Skin of body (tissue), 2 donors: ENCODE data around the gene WDR59. TPM values are rescaled to one million over a fixed set of nuclear protein-coding genes. Genes with fewer than 3 reads are reported as not detected.

Source experiments
- DNase-seq: peaks from one replicate; lab custom pipeline; 2025; lab: John Stamatoyannopoulos, UW
- total RNA-seq: library from RNA; depleted of rRNA; stranded (reverse); fragments of >200 nt; gene quantifications from one replicate; pipeline ENCODE4 v1.2.3, GENCODE V29; 2014

Gene WDR59
- total RNA-seq, 1 donor from 2014 or later: 36.9 TPM

DNA sequence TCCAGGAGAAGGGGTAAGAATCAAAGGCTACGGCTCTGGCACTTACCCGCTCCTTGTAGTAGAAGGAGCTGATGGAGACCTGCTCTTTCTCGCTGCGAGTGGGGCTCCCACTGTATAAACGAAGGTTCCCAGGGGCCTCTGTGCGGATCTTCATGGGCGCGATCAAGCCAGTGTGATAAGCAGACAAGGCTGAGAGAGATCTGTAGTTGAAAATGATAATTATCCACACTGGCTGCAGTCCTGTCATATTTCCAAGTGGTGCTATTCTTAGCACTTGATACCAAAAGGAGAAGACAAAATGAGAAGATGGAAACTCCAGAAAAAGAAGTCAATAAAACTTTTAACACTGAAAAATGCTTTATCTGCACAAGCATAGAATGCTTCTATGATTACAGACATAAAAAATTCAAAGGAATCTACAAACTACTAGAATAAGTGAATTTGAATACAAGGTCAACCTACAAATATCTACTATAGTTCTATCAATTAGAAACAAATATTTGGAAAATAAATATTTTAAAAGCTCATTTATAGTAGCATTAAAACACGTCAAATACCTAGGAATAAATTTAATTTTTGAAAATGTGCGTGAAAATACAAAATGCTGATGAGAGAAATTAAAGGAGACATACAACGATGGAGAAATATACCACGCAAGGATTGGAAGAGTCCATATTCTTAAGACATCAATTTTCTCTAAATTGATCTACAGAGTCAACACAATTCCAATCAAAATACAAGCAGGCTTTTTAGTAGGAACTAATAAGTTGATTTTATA is 80.8 kb downstream of the WDR59 start:
- DNase-seq: no peak

DNA sequence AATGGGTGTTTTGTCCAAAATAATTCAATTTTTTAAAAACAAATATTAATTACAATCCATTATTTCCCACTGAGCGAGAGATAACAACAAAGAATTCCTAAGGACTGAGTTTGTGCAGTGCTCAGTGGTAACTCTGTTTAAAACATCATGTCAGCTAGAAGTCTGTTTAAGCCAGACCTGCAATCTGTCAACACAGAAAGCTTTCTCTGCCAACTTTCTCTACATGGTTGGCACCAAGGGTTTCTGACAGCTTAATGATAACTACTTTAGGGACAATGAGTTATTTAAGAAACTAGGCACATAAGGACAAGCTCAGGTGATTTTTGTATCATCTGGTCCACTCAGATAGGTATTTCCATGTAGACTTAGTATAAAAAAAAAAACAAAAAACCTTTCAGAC is 81.8 kb downstream of the WDR59 start:
- no peak for DNase-seq

DNA sequence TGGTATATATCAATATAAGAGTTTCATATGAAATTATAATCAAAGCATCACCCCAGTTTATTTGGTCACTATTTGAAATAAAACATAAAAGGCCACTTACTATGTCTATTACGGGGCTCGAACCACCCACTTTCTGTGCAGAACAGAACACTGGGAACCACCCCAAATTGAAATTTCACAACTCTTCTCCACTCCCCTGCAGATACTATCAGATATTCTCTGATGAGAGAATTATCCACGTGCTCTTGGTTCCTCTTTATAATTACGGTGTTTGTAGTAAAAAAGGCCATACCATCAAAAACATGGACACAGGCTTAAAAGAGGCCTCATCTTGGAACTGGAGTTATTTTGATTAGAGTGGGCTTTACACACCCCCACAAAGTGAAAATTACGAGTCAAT is 82.8 kb downstream of the WDR59 start:
- no peak for DNase-seq

DNA sequence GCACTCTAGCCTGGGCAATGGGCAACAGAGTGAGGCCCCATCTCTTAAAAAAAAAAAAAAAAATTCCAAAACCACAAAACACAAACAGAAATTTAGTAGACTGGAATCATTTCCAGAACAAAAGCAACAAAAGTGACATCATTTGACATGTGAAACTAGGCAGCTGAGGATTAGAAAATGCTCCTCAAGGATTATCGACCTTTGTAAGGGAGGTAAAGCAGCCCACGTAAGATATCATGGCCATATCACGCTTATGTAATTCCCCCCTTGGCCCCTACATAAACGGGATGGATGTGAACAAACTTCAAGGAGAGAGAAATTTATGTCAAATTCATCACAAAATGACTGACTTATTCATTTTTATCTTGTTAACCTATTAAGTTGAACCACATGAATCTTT is 83.3 kb downstream of the WDR59 start:
- DNase-seq: no peak

DNA sequence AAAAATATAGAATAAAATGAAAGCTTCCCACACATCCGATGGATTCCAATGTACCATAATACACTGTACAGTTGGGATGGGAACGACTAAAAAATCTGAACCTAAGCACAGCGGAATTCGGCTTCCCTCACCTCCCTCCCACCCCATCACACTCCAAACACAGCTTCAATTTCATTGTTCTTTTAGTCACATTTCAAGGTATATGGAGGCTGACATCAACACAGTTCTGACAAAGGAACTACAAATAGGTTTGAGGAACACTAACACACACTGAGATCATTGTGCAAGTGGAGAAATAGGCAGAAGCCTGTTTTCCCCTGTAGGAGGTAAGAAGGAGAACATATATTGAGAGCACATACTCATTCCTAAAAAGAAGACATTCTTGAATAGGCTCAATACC is 85.1 kb downstream of the WDR59 start:
- DNase-seq: no peak

DNA sequence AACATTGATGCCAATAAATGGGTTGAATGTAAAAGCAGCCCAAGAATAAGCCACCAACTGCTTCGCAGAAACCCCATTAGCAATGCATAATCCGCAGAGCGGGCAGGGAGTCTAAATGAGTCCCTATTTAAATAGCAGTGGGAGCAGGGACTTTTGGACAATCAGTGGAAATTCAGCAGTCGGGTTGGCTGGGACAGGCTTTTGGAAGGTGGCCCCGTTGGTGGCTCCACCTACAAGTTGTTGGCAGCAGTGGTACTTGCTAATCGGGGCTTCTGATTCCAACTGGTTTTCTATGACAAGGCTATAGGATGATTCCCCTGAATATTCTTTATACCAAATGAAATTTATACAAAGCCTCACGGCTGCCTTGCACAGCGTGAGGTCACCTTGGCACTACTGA is 86.3 kb downstream of the WDR59 start:
- no peak for DNase-seq

DNA sequence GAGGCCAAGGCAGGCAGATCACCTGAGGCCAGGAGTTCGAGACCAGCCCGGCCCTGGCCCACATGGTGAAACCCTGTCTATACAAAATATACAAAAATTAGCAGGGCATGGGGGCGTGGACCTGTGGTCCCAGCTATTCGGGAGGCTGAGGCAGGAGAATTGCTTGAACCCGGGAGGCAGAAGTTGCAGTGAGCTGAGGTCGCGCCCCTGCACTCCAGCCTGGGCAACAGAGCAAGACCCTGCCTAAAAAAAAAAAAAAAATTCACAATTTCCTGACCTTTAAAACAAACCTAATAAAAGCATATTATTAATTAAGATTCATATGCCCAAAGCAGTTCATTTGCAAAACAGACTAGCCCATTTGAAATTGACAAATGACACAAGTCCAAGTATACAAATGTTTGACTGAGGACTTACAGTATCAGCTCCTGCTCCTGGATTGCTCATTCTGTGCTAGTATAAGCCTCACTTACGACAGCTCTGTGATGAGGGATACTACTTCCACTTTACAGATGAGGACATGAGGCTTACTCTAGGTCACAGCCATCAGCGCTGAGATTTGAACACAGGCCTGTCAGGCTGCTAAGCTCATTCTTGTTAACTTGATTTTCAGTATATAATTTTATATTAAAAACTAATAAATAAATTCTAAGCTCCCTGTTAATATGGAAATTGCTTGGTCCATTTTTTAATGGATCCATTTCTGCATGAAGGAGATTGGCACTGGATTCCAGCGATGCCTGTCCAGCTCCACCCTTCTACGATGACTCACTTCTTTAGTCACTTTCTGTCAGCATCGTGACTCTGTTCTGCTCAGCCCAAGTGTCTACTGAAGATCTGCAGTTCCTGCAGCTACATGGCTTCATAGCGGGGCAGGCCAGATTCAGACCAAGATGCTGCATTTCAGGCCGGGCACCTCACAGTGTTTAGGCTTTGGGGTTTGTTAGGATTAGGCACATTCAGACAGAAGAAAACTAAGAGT is 88.2 kb downstream of the WDR59 start:
- no peak for DNase-seq

DNA sequence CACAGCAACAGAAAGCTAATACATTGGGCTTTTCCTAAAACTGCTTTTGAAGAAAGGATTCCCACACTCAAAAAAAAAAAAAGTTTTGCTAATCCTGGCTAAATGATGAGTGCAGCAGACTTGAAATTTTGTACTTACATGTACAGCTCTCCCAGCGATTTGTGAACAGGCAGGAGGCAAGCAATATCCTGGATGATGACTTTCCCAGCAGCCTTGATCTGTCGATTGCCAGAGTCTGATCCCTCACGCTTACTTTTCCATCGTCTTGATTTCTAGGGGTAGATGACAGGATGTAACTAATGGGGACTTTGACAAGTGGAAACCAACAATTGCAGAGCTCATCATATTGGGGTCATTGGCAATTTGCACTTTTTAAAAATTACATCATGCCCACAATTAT is 91.4 kb downstream of the WDR59 start:
- no peak for DNase-seq

DNA sequence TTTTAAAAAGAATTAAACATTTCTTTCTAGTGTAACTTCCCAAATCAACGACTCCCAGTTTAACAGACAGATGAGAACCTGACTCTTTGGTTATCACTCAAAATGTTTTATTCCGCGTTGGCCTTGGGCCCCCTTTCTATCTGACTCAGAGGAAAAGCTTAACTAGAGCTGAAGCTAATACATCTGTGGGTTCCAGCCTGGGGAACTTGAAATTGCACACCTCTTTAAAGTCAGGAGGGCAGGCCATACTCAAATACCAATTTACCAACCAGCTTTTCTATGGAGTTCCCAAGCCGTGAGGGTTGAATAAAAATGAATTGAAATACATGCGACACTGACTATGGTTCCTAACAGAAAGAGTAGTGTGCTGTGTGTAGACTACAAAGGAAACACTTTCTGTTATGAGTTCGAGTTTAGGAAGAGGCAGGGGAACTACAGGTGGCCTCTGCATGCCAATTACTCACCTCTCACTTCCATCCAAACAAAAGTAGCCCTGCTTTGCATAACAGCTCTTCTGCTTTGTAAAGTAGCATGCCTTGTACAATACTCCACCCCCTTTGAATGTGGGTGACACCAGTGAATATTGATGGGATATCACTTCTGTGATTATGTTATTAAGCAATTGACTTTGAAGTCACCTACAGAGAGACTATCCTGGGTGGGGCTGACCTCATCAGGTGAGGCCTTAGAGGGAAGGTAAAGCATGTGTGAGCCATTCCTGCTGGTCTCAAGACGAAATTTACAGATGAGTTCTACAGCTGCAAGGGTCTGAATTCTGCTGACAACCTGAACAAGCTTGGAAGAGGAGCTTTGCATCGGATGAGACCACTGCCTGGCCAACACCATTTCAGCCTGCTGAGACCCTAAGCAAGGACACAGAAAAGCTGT is 92.1 kb downstream of the WDR59 start:
- DNase-seq: no peak

DNA sequence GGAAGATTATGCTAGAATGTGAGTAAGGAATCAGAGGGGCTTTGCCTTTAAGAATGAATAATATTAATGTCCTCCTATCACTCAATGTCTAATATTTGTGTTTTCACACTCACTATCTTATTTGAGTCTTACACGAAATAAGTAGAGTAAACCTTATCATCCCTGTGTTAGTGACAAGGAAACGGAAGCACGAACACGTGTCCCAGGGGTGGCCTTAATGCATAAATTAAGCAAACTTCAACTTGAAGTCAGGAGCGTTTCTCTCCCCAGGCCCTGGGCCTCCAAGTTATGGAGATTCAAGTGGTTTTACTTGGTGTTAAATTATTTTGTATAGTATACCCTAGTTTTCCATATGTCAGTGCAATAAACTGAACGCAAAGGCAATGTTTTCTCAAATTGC is 96.0 kb downstream of the WDR59 start:
- no peak for DNase-seq

DNA sequence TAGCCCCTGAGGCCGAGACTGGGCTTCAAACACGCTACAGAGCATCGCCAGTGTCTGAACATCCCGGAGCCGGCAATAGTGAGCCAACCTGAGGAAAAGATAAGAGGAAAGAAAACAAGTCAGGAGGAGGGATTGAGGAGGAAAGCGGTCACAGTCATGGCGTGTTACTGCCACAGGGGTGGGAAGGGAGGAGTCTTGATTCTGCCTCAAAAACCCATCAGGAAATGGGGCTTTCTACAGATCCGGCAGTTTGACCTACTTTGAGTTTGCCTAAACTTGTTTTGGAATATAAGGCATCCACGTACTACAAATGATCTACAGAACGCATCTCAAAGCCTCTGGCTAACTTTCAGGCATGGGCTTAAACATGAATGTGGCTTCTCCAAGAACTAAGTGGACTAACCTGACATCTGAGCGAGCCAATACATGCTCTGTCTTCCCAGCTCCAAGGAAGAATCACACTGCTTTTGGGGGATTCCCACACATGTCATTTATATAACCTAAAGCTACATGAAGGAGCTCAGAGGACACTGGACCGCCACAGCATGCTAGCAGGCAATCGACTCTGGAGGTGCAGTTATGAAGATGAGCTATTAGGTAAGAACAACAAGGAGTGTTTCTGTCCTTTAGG is 96.6 kb downstream of the WDR59 start:
- DNase-seq: peak; percentile 19

DNA sequence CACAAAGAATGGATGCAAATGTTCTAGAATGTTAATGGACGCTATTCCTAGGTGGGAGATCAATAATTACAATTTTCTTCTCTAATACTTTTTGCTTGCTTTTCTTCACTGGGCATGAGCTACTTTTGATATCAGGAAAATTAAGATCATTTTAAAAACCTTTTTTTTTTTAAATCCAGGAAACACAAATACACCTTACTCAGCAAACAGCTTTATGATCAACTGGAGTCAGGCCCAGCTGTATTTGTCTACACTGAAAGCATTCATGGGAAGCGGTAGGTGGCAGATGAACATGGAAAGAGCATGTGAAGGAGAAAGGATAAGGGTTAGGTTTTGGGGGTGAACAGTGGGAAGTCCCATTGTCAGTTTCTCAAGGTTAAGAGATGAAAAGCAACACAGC is 97.8 kb downstream of the WDR59 start:
- no peak for DNase-seq

DNA sequence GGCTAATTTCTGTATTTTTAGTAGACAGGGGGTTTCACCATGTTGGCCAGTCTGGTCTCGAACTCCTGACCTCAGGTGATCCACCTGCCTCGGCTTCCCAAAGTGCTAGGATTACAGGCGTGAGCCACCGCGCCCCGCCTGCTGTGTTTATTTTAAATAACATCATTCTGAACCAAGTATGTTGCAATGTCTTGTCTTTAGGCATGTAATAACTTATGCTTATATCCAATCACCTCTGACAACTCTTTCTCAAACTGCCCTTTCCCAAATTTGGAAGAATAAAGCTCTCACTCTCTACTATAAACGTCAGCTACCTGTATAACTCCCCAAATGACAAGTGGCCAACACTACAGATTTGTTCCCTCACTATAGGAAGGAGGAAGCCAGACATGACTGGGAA is 107.2 kb downstream of the WDR59 start:
- no peak for DNase-seq

DNA sequence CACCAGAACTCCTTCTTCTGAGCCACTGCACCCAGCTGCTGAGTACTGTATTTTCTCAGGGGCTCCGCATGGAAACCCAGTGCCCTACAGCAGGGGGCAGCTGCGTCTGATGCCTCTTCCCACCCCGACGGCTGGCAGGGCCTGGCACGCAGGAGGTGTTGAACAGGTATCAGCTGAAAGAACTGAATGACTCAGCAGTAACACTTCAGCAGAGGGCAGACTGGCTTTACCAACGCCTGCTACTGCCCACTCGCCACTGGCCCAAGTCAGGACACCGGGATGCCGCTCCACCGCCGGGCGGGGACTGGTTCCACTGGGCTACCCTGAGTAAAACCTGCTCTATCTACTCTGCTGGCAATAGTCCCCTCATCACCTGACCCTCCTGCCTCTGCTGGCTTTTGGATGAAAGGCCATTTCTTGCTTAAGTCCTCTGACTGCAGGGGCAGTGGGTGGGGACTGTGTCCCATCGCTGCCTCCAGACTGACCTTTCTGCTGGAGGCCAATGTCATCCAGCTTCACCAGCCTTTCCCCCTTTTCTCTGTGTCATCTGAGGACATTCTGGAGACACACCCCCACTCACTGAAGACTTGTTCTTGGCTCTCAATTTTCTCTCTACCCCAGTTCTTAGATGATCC is 109.9 kb downstream of the WDR59 start:
- no peak for DNase-seq

DNA sequence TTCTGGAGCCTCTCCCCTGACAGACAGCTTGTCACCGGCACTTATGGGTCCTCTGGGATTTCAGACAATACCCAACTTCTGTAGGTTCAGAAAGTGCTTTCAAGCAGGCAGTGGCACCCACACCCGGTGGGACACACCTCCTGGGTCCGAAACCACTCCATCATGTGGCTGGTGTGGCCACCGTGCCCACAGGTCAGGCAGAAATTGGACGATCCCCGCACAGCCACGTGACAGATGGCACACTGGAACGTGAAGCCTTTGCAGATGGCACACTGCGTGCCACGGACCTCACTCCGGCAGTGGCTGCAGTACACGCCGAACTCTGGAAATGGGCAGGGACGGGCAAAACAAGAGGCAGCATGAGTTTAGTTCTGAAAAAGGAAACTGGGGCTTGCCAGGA is 110.8 kb downstream of the WDR59 start:
- DNase-seq: no peak

DNA sequence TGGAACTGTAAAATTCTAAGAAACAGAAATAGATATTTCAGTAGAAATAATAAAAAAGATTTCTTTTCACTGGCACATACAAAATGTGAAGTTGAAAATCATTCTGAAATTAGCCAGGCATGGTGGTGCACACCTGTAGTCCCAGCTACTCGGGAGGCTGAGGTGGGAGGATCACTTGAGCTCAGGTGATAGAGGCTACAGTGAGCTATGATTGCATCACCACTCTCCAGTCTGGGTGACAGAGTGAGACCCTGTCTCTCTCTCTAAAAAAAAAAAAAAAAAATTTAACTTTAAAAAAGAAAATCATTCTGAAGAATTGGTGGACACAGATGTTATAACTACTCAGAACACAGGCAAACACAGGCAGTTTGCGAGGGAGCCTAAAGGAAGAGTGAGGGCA is 112.6 kb downstream of the WDR59 start:
- no peak for DNase-seq

DNA sequence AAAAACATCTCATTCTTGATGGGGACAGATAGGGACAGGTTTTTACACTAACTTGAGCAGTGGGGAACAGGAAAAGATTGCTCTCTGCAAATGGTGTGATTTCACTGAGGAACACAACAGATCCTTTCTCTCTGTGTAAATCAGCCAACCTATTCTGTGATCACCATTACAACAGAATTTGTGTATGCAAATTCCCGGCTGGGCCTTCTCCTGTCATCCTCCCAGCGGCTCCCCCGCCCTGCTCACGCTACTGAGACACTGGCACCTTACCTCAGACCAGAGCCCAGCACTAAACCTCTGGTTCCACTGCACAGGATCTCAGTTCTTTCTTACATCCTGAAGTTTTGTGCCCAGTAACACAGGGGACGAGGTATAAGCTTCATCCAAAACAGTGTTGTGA is 113.3 kb downstream of the WDR59 start:
- DNase-seq: no peak

DNA sequence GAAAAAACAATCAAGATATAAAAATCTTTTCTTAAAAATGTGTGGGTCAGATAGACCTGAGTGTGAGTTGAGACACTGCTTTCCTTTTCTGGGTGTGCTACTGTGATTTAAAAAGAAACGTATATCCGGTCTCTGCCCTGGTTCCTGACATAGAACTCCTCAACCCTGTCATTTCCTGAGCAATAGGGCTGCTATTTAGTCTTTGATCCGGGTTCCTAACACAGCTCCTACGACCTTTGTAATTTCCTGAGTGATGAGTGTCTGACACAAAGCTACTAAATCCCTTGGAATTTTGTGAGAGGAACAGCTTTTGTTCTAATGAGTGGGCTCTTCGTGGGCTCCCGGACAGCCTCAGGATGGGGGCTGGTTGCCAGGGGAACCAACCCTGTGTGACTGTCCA is 116.4 kb downstream of the WDR59 start:
- DNase-seq: peak; percentile 12

DNA sequence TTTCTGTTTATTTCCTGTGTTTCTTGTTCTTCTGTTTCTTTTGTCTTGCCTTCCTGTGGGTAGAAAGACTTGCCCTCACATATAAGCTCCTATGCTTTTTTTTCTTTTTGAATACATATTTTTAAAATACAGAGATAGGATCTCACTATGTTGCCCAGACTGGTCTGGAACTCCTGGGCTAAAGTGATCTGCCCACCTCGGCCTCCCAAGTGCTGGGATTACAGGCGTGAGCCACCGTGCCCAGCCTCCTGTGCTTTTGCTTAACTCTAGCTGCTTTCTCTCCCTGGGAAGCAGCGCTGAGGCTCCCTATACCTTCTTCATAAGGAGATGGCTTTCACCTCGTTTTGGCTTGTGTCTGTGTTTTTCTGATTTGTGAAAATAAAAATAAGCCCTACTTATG is 116.9 kb downstream of the WDR59 start:
- DNase-seq: no peak

DNA sequence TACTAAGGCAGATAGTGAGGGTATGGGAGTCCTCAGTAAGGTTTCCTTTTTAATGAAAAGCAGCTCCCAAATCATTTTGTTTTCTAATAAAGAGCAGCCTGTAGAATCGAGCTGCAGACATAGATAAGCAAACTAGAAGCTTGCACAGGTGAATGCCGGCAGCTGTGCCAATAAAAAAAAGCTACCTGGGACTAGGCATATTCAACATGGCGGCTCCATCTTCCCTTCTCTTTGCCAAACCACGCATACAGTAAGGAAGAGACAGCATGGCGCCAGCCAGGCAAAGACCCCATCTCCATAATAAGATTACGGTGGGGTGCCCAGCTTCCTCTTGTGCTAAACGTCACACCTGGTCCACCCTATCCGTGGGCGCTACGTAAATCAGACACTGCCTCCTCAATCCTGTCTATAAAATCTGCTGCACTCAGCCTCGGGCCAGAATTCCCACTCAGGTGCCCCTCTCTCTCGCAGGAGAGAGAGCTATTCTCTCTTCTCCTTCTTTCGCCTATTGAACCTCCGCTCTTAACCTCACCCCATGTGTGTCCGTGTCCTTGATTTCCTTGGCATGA is 117.6 kb downstream of the WDR59 start:
- DNase-seq: no peak
